IMR-90 (cell line): ENCODE data around the gene ACSL4. TPM values are rescaled to one million over a fixed set of nuclear protein-coding genes. Genes with fewer than 3 reads are reported as not detected.

Source experiments
- ATAC-seq: fragments of 200-7000 bp; cut with Tn5 transposase; 2 replicates; pipeline ENCODE4 v1.9.1; 2020; ENCODE audit warnings: low read depth, mild to moderate bottlenecking, moderate library complexity
- BruUV-seq: library from RNA; stranded (reverse); fragments of 400-500 nt; replicated peaks from 2 replicates; lab custom pipeline; 2021; lab: Mats Ljungman, UMichigan
- CTCF ChIA-PET: fragments of 300-600 bp; formaldehyde crosslinking; extraction: SDS; loops from one replicate; lab custom pipeline; 2021; ENCODE audit warnings: antibody characterized with exemption; lab: Yijun Ruan, JAX
- POLR2A ChIA-PET: fragments of 300-600 bp; sonication (Branson Sonifier 250); formaldehyde crosslinking; loops from one replicate; lab custom pipeline; 2022; ENCODE audit warnings: antibody characterized with exemption; ENCODE audit not compliant: unreplicated experiment; lab: Charles Lee
- DNase-seq: peaks from one replicate; pipeline ENCODE4 v3.0.0; 2013
- H2AFZ ChIP-seq: replicated peaks from 2 replicates; pipeline ENCODE3; 2013; ENCODE audit warnings: low read length, mild to moderate bottlenecking; ENCODE audit not compliant: poor library complexity
- H2AK5ac ChIP-seq: 2 replicates; pipeline ENCODE4 v1.6.1; 2013; ENCODE audit warnings: low read depth, low read length, inconsistent platforms
- H2AK9ac ChIP-seq: replicated peaks from 2 replicates; pipeline ENCODE3; 2013; ENCODE audit warnings: mild to moderate bottlenecking, low read depth, low read length, moderate library complexity; ENCODE audit not compliant: poor library complexity
- H2BK120ac ChIP-seq: 2 replicates; pipeline ENCODE4 v1.6.1; 2013; ENCODE audit warnings: low read depth, low read length, inconsistent platforms
- H2BK15ac ChIP-seq: 3 replicates; pipeline ENCODE4 v1.6.1; 2013; ENCODE audit warnings: low read depth, low read length, inconsistent platforms
- H2BK20ac ChIP-seq: 2 replicates; pipeline ENCODE4 v1.6.1; 2013; ENCODE audit warnings: low read depth, mild to moderate bottlenecking, inconsistent platforms, low read length, moderate library complexity
- H2BK5ac ChIP-seq: 2 replicates; pipeline ENCODE4 v1.6.1; 2013; ENCODE audit warnings: mild to moderate bottlenecking, low read depth, low read length, inconsistent platforms; ENCODE audit not compliant: poor library complexity, severe bottlenecking
- H3K14ac ChIP-seq: replicated peaks from 2 replicates; pipeline ENCODE4 v1.6.1; 2013; ENCODE audit warnings: low read depth, low read length, inconsistent platforms
- H3K18ac ChIP-seq: 2 replicates; pipeline ENCODE4 v1.6.1; 2013; ENCODE audit warnings: low read depth, low read length, control low read depth
- H3K23ac ChIP-seq: 2 replicates; pipeline ENCODE4 v1.6.1; 2013; ENCODE audit warnings: low read depth, low read length, inconsistent platforms
- H3K27ac ChIP-seq: 2 replicates; pipeline ENCODE4 v1.5.1; 2013; ENCODE audit warnings: mild to moderate bottlenecking, control low read depth, low read length; ENCODE audit not compliant: insufficient read depth
- H3K27me3 ChIP-seq: 2 replicates; pipeline ENCODE4 v1.6.1; 2013; ENCODE audit warnings: low read length; ENCODE audit not compliant: control insufficient read depth, insufficient read depth
- H3K36me3 ChIP-seq: 2 replicates; pipeline ENCODE4 v1.6.1; 2013; ENCODE audit warnings: low read length, mixed read lengths; ENCODE audit not compliant: control insufficient read depth, insufficient read depth
- H3K4ac ChIP-seq: 2 replicates; pipeline ENCODE4 v1.6.1; 2013; ENCODE audit warnings: low read depth, low read length, inconsistent platforms
- H3K4me1 ChIP-seq: 2 replicates; pipeline ENCODE4 v1.6.1; 2013; ENCODE audit warnings: low read length, mixed read lengths; ENCODE audit not compliant: control insufficient read depth, insufficient read depth
- H3K4me2 ChIP-seq: 2 replicates; pipeline ENCODE4 v1.6.1; 2013; ENCODE audit warnings: low read depth, mild to moderate bottlenecking, control low read depth, low read length, moderate library complexity
- H3K4me3 ChIP-seq: 2 replicates; pipeline ENCODE4 v1.5.1; 2013; ENCODE audit warnings: low read depth, mild to moderate bottlenecking, control low read depth, low read length, moderate library complexity; ENCODE audit not compliant: insufficient read depth
- H3K56ac ChIP-seq: 2 replicates; pipeline ENCODE4 v1.6.1; 2013; ENCODE audit warnings: low read length, inconsistent platforms; ENCODE audit not compliant: insufficient read depth; ENCODE audit errors: extremely low read depth
- H3K79me1 ChIP-seq, 2 experiments: 2 replicates each; pipeline ENCODE4 v1.6.1; 2013; ENCODE audit warnings: low read length in 2 of 2, inconsistent platforms in 1 of 2, low read depth in 1 of 2
- H3K9ac ChIP-seq: 2 replicates; pipeline ENCODE4 v1.6.1; 2013; ENCODE audit warnings: low read depth, low read length, control low read depth
- H3K9me1 ChIP-seq: 2 replicates; pipeline ENCODE4 v1.6.1; 2013; ENCODE audit warnings: low read length, inconsistent platforms; ENCODE audit not compliant: insufficient read depth
- H3K9me3 ChIP-seq: 2 replicates; pipeline ENCODE4 v1.6.1; 2013; ENCODE audit warnings: low read length; ENCODE audit not compliant: control insufficient read depth, insufficient read depth
- H4K20me1 ChIP-seq: 2 replicates; pipeline ENCODE4 v1.6.1; 2013; ENCODE audit warnings: low read length, inconsistent platforms; ENCODE audit not compliant: insufficient read depth
- H4K5ac ChIP-seq: 2 replicates; pipeline ENCODE4 v1.6.1; 2013; ENCODE audit warnings: mild to moderate bottlenecking, low read depth, low read length, control low read depth
- H4K8ac ChIP-seq, 2 experiments: 2 replicates each; pipeline ENCODE4 v1.6.1; 2013; ENCODE audit warnings: low read depth in 2 of 2, low read length in 2 of 2, control low read depth in 1 of 2, inconsistent platforms in 1 of 2
- H4K91ac ChIP-seq: 2 replicates; pipeline ENCODE4 v1.6.1; 2013; ENCODE audit warnings: low read depth, low read length, inconsistent platforms; ENCODE audit not compliant: insufficient read depth
- BHLHE40 ChIP-seq: fragments of 150-350 bp; IDR thresholded peaks from 2 replicates; pipeline ENCODE4 v1.6.1; 2016; ENCODE audit warnings: mild to moderate bottlenecking, low read depth, low read length
- CEBPB ChIP-seq: IDR thresholded peaks from 2 replicates; pipeline ENCODE4 v1.6.1; 2012; ENCODE audit warnings: low read depth, low read length, improper control_type of control experiment
- CHD1 ChIP-seq: IDR thresholded peaks from 2 replicates; pipeline ENCODE4 v1.6.1; 2012; ENCODE audit warnings: low read depth, low read length, improper control_type of control experiment
- FOS ChIP-seq: fragments of 150-350 bp; IDR thresholded peaks from 2 replicates; pipeline ENCODE4 v1.6.1; 2016; ENCODE audit warnings: low read depth, low read length
- MAFK ChIP-seq: IDR thresholded peaks from 2 replicates; pipeline ENCODE4 v1.6.1; 2012; ENCODE audit warnings: low read depth, low read length, improper control_type of control experiment
- MAZ ChIP-seq: IDR thresholded peaks from 2 replicates; pipeline ENCODE4 v1.6.1; 2012; ENCODE audit warnings: low read depth, mild to moderate bottlenecking, low read length, improper control_type of control experiment, moderate library complexity, borderline replicate concordance
- MXI1 ChIP-seq: IDR thresholded peaks from 2 replicates; pipeline ENCODE4 v1.6.1; 2012; ENCODE audit warnings: low read depth, mild to moderate bottlenecking, low read length, moderate library complexity, borderline replicate concordance
- RAD21 ChIP-seq: IDR thresholded peaks from 2 replicates; pipeline ENCODE4 v1.6.1; 2012; ENCODE audit warnings: low read length, improper control_type of control experiment
- RFX5 ChIP-seq: IDR thresholded peaks from 2 replicates; pipeline ENCODE4 v1.8.0; 2012; ENCODE audit warnings: low read depth, mild to moderate bottlenecking, low read length, moderate library complexity
- WGBS, 2 experiments: methylation state at CpG; one replicate each; pipeline versions ENCODE4 v1.1.5 to v1.1.7; 2013; ENCODE audit warnings: missing lambda C conversion rate in 2 of 2; ENCODE audit not compliant: insufficient read length in 1 of 2; ENCODE audit errors: extremely low coverage in 2 of 2; 5-methylcytosine and 5-hydroxymethylcytosine counted together
- dilution Hi-C: fragments of 300-500 bp; cut with HindIII; formaldehyde crosslinking; loops from one replicate; pipeline ENCODE4 v1.14.3; 2018; ENCODE audit warnings: low sequenced_read_pairs; ENCODE audit not compliant: unreplicated experiment
- in situ Hi-C: fragments of 300-500 bp; cut with MboI; formaldehyde crosslinking; loops from 3 replicates; pipeline ENCODE4 v1.14.3; 2019; ENCODE audit warnings: low sequenced_read_pairs, inconsistent platforms, mixed read lengths
- intact Hi-C: fragments of 100-400 bp; cut with micrococcal nuclease; formaldehyde crosslinking; loops from 2 replicates; pipeline ENCODE4 v1.10.0; 2022
- polyA plus RNA-seq, 3 experiments: library from polyadenylated mRNA; depleted of rRNA; stranded (reverse); fragments of >200 nt; gene quantifications; 2 replicates each; pipeline ENCODE4 v1.2.3, GENCODE V29; 2012; ENCODE audit warnings: low replicate concordance in 1 of 3
- total RNA-seq: library from RNA; depleted of rRNA; stranded (reverse); fragments of >200 nt; gene quantifications from 2 replicates; pipeline ENCODE4 v1.2.3, GENCODE V29; 2012
- TF ChIP-seq, protein P1 (sequence below): fragments of 150-350 bp; IDR thresholded peaks from 2 replicates; pipeline ENCODE4 v1.6.1; 2016; ENCODE audit warnings: low read depth, mild to moderate bottlenecking, low read length, moderate library complexity, borderline replicate concordance
- TF ChIP-seq, protein P2 (sequence below): fragments of 150-350 bp; IDR thresholded peaks from 2 replicates; pipeline ENCODE4 v1.6.1; 2017; ENCODE audit warnings: mild to moderate bottlenecking, antibody characterized with exemption, low read length, low read depth

Gene ACSL4
- total and polyA plus RNA-seq, 2 of the 4 experiments (the other 2 are of a cell fraction), result 29.6 to 59.7 TPM

DNA sequence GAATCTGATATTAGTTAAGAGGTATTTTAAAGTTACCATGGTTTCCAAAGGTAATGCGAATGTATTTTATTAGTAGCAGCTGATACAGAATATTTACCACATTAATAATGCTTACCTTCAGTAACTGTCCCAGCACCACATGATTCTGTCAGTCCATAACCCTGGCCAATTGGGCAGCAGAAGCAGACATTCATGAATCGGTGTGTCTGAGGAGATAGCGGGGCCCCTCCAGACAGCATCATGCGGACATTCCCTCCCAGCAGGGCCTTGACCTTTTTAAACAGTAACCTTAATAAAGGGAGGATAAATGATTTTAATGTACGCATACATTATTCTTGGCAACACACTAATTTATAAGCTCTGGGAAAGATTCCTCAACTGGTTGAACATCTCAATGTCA is 65.1 kb downstream of the ACSL4 start:
- H3K4me1 ChIP-seq, result no peaks in the 10 kb centered on the region
- BruUV-seq, result no TSS peak
- H3K23ac ChIP-seq, result no peak overlapping the region
- no peak overlapping the region for H3K27ac ChIP-seq
- ATAC-seq, result no peak
- no peak overlapping the region for H2BK15ac ChIP-seq
- no peak overlapping the region for H3K9ac ChIP-seq
- H2BK120ac ChIP-seq, result no peak overlapping the region
- no CpG with 5 or more reads among the region's 5 CpGs for WGBS, 2 experiments
- no peak overlapping the region for H3K4me2 ChIP-seq
- dilution Hi-C loops (no loop called here), intact Hi-C loops (no loop called here), in situ Hi-C loops (no loop called here)
- POLR2A ChIA-PET, result no interaction called here
- H4K5ac ChIP-seq, result no peak overlapping the region
- no peaks in the 10 kb centered on the region for H4K20me1 ChIP-seq
- H3K4me3 ChIP-seq, result no peak overlapping the region
- no peak overlapping the region for H2AK9ac ChIP-seq
- no peaks in the 10 kb centered on the region; a peak in 1 of 4 replicates for H3K79me1 ChIP-seq
- no peak for TF ChIP-seq RFX5
- TF ChIP-seq MAFK, result no peak
- TF ChIP-seq MXI1, result no peak
- no peak for TF ChIP-seq FOS
- TF ChIP-seq CHD1, result no peak
- TF ChIP-seq, protein P1, sequence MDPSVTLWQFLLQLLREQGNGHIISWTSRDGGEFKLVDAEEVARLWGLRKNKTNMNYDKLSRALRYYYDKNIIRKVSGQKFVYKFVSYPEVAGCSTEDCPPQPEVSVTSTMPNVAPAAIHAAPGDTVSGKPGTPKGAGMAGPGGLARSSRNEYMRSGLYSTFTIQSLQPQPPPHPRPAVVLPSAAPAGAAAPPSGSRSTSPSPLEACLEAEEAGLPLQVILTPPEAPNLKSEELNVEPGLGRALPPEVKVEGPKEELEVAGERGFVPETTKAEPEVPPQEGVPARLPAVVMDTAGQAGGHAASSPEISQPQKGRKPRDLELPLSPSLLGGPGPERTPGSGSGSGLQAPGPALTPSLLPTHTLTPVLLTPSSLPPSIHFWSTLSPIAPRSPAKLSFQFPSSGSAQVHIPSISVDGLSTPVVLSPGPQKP, result no peak
- TF ChIP-seq MAZ, result no peak
- TF ChIP-seq CEBPB, result no peak
- TF ChIP-seq, protein P2, sequence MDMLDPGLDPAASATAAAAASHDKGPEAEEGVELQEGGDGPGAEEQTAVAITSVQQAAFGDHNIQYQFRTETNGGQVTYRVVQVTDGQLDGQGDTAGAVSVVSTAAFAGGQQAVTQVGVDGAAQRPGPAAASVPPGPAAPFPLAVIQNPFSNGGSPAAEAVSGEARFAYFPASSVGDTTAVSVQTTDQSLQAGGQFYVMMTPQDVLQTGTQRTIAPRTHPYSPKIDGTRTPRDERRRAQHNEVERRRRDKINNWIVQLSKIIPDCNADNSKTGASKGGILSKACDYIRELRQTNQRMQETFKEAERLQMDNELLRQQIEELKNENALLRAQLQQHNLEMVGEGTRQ, result no peak
- TF ChIP-seq RAD21, result no peak
- TF ChIP-seq BHLHE40, result no peak
- H3K27me3 ChIP-seq, result no peaks in the 10 kb centered on the region
- peaks cover 11% of the 10 kb centered on the region for H3K36me3 ChIP-seq
- no peak overlapping the region for H3K14ac ChIP-seq
- no peak overlapping the region for H3K18ac ChIP-seq
- H3K56ac ChIP-seq, result no peak overlapping the region
- H3K9me1 ChIP-seq, result no peaks in the 10 kb centered on the region
- H4K91ac ChIP-seq, result no peak overlapping the region
- H3K9me3 ChIP-seq, result no peaks in the 10 kb centered on the region
- no peak overlapping the region for H2BK5ac ChIP-seq
- no peak overlapping the region for H3K4ac ChIP-seq
- no peak overlapping the region for H4K8ac ChIP-seq
- no peak for DNase-seq
- H2AFZ ChIP-seq, result no peak overlapping the region
- CTCF ChIA-PET, result no interaction called here
- H2BK20ac ChIP-seq, result no peak overlapping the region
- no peak overlapping the region for H2AK5ac ChIP-seq
